Measurements from ENCODE around the gene SET. TPM values are rescaled to one million over a fixed set of nuclear protein-coding genes. Genes with fewer than 3 reads are reported as not detected.

The SET gene
- polyA plus RNA-seq, 1 of the 3 experiments (the other 2 are of a cell fraction), result 64.6 TPM

- H4K20me1 ChIP-seq (ENCODE audit: insufficient read depth), result peaks cover 36% of the 10 kb centered on the region
- peak; percentile 81 for DNase-seq
Observed at GRCh38 chr9:128689293-128689774, 312 bp downstream of the SET start.

GRCh38 chr9:128689820-128690683 is 1.0 kb downstream of the SET start:
- H3K27ac ChIP-seq (ENCODE audit: low read depth in 2 of 2, low read length in 1 of 2), result peak overlapping the region; percentile 57 to 93
- peaks cover 45% of the 10 kb centered on the region for H3K79me2 ChIP-seq (ENCODE audit: insufficient read depth)
- peaks cover 23% of the 10 kb centered on the region for H3F3A ChIP-seq (replicated peaks; ENCODE audit: insufficient read depth)
- ChIA-PET CTCF (interaction anchor here (0.7 to 9.1 kb wide), 4 partner anchors 10 to 99 kb away, joined by 3 to 64 read pairs (median 3); partner anchors contain the start of gene PKN3), POLR2A (no interaction called here)
- H3K9me2 ChIP-seq, result no peaks in the 10 kb centered on the region
- DNase-seq, result peak; percentile 93
- H3K4me3 ChIP-seq (ENCODE audit: low read depth in 2 of 2, low read length in 1 of 2), result peak overlapping the region; percentile 76 to 97
- peaks cover 38% of the 10 kb centered on the region for H4K20me1 ChIP-seq (ENCODE audit: insufficient read depth)
- H3K27me3 ChIP-seq (ENCODE audit: insufficient read depth), result no peaks in the 10 kb centered on the region
- TF ChIP-seq USF1 (IDR thresholded peaks at IDR 0.05; ENCODE audit: borderline replicate concordance, low read depth) (no peak), YY1 (IDR thresholded peaks at IDR 0.05; ENCODE audit: low read depth) (peak; percentile 16; the same call in 1 of the 2 replicates), MXI1 (IDR thresholded peaks at IDR 0.05; ENCODE audit: low read depth, low read length) (peak; percentile 73; the same call in 1 of the 2 replicates), MAX (IDR thresholded peaks at IDR 0.05; ENCODE audit: low read depth) (peak; percentile 33; the same call in 1 of the 2 replicates)
- H2AFZ ChIP-seq (ENCODE audit: low read depth), result no peak overlapping the region
- H3K36me3 ChIP-seq (replicated peaks in 1 of 2; ENCODE audit: control insufficient read depth in 1 of 2, insufficient read depth in 2 of 2, low read length in 1 of 2), result peaks cover 37 to 43% of the 10 kb centered on the region in 2 experiments
- H3K4me1 ChIP-seq (ENCODE audit: control insufficient read depth in 1 of 2, insufficient read depth in 2 of 2, low read depth in 1 of 2, low read length in 1 of 2), result peaks cover 3 to 6% of the 10 kb centered on the region in 2 experiments; a peak in 2 of 4 replicates
- H3K9ac ChIP-seq, result peak overlapping the region; percentile 88
- peak overlapping the region; percentile 90 for H3K4me2 ChIP-seq
- WGBS (ENCODE audit: low lambda C conversion rate), result 3% methylated on average over 9 of the region's 83 CpGs
- no peaks in the 10 kb centered on the region for H3K9me3 ChIP-seq

More at GRCh38 chr9:128689293-128689774, 312 bp downstream of the SET start:
- Histone ChIP-seq H3K36me3 (replicated peaks in 1 of 2; ENCODE audit: control insufficient read depth in 1 of 2, insufficient read depth in 2 of 2, low read length in 1 of 2) (peaks cover 33 to 41% of the 10 kb centered on the region in 2 experiments), H3F3A (replicated peaks; ENCODE audit: insufficient read depth) (peaks cover 23% of the 10 kb centered on the region), H3K9me3 (no peaks in the 10 kb centered on the region), H3K4me2 (no peak overlapping the region), H2AFZ (ENCODE audit: low read depth) (no peak overlapping the region), H3K9me2 (no peaks in the 10 kb centered on the region), H3K27me3 (ENCODE audit: insufficient read depth) (no peaks in the 10 kb centered on the region), H3K9ac (peak overlapping the region; percentile 79), H3K4me1 (ENCODE audit: control insufficient read depth in 1 of 2, insufficient read depth in 2 of 2, low read depth in 1 of 2, low read length in 1 of 2) (peaks cover 3 to 6% of the 10 kb centered on the region in 2 experiments; a peak in 2 of 4 replicates), H3K27ac (ENCODE audit: low read depth in 2 of 2, low read length in 1 of 2) (peak overlapping the region; percentile 62 to 93), H3K4me3 (ENCODE audit: low read depth in 2 of 2, low read length in 1 of 2) (peak overlapping the region; percentile 52 to 97; a peak in 3 of 4 replicates), H3K79me2 (ENCODE audit: insufficient read depth) (peaks cover 44% of the 10 kb centered on the region)
- POLR2A ChIA-PET, result interaction anchor here (1.0 kb wide), 1 partner anchor 15 kb away, joined by 3 read pairs; no protein-coding TSS in a partner anchor
- 3% methylated on average over 7 of the region's 80 CpGs for WGBS (ENCODE audit: low lambda C conversion rate)
- no peak for TF ChIP-seq CTCF (IDR thresholded peaks at IDR 0.05)
- peak; percentile 9; the same call in 1 of the 2 replicates for TF ChIP-seq SIN3A (IDR thresholded peaks at IDR 0.05; ENCODE audit: borderline replicate concordance, low read depth, low read length)
- peak; percentile 74 for TF ChIP-seq YY1 (IDR thresholded peaks at IDR 0.05; ENCODE audit: low read depth)
- no peak for TF ChIP-seq PBX3 (IDR thresholded peaks at IDR 0.05)
- TF ChIP-seq ELF1 (IDR thresholded peaks at IDR 0.05), result no peak
- no peak for TF ChIP-seq FOXJ3 (CRISPR knock-in tag; IDR thresholded peaks at IDR 0.05)
- CTCF ChIA-PET, result interaction anchor here (1.5 to 9.1 kb wide), 3 partner anchors 11 to 35 kb away, joined by 3 to 64 read pairs (median 4); partner anchors contain the start of gene PKN3

Measured in SK-N-SH (cell line).